Measurements from ENCODE around the gene INTS11.

INTS11 gene

GRCh38 chr1:1342584-1343115, 18.2 kb upstream of the INTS11 start:
- TF ChIP-seq CTCF (IDR thresholded peaks at IDR 0.05) = no peak

GRCh38 chr1:1342061-1342562, 17.7 kb upstream of the INTS11 start:
- TF ChIP-seq CTCF (IDR thresholded peaks at IDR 0.05) = no peak

- TF ChIP-seq CTCF (IDR thresholded peaks at IDR 0.05) = no peak
These were observed 17.1 kb upstream of the INTS11 start for GRCh38 chr1:1341549-1342021.

- TF ChIP-seq CTCF (IDR thresholded peaks at IDR 0.05) = no peak
These were observed 16.5 kb upstream of the INTS11 start for GRCh38 chr1:1340791-1341548.

- TF ChIP-seq CTCF (IDR thresholded peaks at IDR 0.05) = no peak
These were observed 15.7 kb upstream of the INTS11 start for GRCh38 chr1:1340185-1340584.

GRCh38 chr1:1338278-1338677, 13.8 kb upstream of the INTS11 start:
- TF ChIP-seq CTCF (IDR thresholded peaks at IDR 0.05) = no peak

- TF ChIP-seq CTCF (IDR thresholded peaks at IDR 0.05) = no peak
These were observed 13.3 kb upstream of the INTS11 start for GRCh38 chr1:1337793-1338147.
